HG03378 (cell line): Measurements from ENCODE around the gene LHX1.

Source experiments
- ATAC-seq: cut with Tn5 transposase; IDR thresholded peaks from one replicate; pipeline ENCODE4 v1.9.1; 2021; ENCODE audit warnings: mild to moderate bottlenecking, moderate library complexity; ENCODE audit not compliant: unreplicated experiment

LHX1 gene

GRCh38 chr17:36950027-36950426 is 12.8 kb downstream of the LHX1 start:
- ATAC-seq = no peak

GRCh38 chr17:36951084-36951789 is 14.0 kb downstream of the LHX1 start:
- ATAC-seq = no peak

GRCh38 chr17:36971508-36971907 is 34.2 kb downstream of the LHX1 start:
- no peak for ATAC-seq

GRCh38 chr17:36972186-36972700 is 35.0 kb downstream of the LHX1 start:
- ATAC-seq = no peak

- no peak for ATAC-seq
These were observed 35.6 kb downstream of the LHX1 start for GRCh38 chr17:36972905-36973304.

GRCh38 chr17:36975922-36976515 is 38.7 kb downstream of the LHX1 start:
- no peak for ATAC-seq

GRCh38 chr17:36977066-36977465 is 39.8 kb downstream of the LHX1 start:
- no peak for ATAC-seq

GRCh38 chr17:36977568-36977967 is 40.3 kb downstream of the LHX1 start:
- ATAC-seq = no peak

GRCh38 chr17:36978810-36979564 is 41.7 kb downstream of the LHX1 start:
- no peak for ATAC-seq

GRCh38 chr17:36979565-36979941 is 42.3 kb downstream of the LHX1 start:
- no peak for ATAC-seq

GRCh38 chr17:36980280-36980761 is 43.0 kb downstream of the LHX1 start:
- no peak for ATAC-seq

- ATAC-seq = no peak
These were observed 46.3 kb downstream of the LHX1 start for GRCh38 chr17:36983618-36984017.

- no peak for ATAC-seq
These were observed 51.9 kb downstream of the LHX1 start for GRCh38 chr17:36989173-36989572.

- ATAC-seq = no peak
These were observed 55.4 kb downstream of the LHX1 start for GRCh38 chr17:36992701-36993100.

- ATAC-seq = no peak
These were observed 56.0 kb downstream of the LHX1 start for GRCh38 chr17:36993227-36993626.
